ENCODE data around the gene TMC4.
"Not testable (repeated sequence)": the region's sequence is repeated elsewhere in the genome, so short reads cannot be mapped to it uniquely, and the experiment has no call there.

Gene TMC4

DNA sequence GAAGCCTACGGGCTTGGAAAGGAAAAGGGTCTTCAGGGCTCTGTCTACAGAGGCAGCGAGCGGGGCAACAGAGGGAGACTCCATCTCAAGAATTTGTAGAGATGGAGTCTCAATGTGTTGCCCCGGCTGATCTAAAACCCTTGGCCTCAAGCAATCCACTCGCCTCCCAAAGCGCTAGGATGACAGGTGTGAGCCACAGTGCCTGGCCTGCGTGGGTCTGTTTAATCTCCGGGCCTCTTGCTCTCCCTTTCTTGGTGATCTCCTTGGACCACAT lies 35.8 kb upstream of the TMC4 start:
- DNase-seq (ENCODE audit: insufficient read length, low spot score) (no peak), FAIRE-seq (no peak)
- no peak for TF ChIP-seq POLR2A (IDR thresholded peaks at IDR 0.05; ENCODE audit: low read depth, low read length)

DNA sequence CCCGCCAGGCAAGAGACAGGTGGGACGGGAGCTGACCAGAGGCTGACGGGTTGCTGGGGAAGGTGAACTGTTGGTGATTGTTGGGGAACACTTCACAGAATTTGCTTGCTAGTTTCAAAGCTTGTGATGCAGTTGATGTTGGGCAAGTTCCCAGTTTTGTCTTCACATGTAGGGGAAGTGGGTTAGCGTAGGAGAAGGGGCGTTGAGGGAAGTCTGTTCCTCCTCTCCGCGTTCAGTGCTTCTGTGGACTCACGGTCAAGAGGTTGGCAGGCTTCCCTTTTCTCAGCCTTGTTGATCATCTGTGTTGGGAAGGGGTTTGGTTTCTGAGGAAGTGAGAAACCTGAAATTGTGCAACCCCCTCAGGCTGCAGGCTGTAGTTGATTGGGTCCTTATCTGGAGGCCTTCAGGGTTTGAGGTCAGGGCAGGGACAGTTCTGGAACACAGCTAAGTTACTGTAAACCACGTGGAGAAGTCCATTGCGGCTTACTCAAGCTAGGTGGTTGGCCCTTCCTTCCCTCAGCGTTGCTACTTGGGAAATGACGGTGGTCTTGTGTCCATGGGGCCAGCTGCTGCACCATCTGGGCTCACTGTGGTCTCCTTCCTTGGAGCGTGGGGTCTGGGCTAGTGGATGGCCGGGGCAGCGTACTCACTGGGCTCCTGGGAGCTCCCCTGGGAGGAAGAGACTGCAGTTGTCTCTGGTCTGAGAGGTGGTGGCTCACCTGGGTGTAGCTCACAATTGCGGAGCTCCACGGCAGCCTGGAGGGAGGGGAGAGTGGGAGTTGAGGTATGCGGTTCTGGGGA lies 35.2 kb upstream of the TMC4 start:
- FAIRE-seq (no peak), DNase-seq (ENCODE audit: insufficient read length, low spot score) (no peak)
- no peak for TF ChIP-seq POLR2A (IDR thresholded peaks at IDR 0.05; ENCODE audit: low read depth, low read length)

DNA sequence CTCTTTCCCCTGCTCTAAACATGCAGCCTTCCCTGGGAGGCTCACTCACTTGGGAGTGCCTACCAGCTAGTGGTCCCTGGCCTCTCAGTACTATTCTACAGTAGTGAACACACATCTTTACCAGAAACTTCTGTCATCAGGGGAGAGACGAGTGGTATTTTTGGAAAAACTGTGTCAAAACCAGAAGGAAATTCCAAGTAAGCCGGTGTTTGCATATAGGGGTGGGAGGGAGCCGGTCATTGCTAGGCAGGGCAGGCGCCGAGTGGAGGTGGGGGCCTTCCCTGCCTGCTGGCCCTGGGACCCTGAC lies 34.7 kb upstream of the TMC4 start:
- DNase-seq (ENCODE audit: insufficient read length, low spot score) (no peak), FAIRE-seq (no peak)
- TF ChIP-seq POLR2A (IDR thresholded peaks at IDR 0.05; ENCODE audit: low read depth, low read length): no peak

DNA sequence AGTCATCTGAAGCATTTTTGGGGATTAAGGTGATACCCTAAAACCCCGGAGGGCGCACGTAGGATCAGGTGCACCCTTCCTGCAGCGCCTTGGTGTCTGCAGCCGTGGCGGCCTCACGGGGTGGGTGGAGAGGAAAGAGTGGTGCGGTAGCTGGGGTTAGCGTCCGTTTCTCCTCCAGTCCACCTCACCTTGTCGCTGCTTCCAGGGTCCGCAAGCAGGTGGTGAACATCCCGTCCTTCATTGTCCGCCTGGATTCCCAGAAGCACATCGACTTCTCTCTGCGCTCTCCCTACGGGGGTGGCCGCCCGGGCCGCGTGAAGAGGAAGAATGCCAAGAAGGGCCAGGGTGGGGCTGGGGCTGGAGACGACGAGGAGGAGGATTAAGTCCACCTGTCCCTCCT lies 34.2 kb upstream of the TMC4 start:
- not testable (repeated sequence) for DNase-seq (ENCODE audit: insufficient read length, low spot score); FAIRE-seq

DNA sequence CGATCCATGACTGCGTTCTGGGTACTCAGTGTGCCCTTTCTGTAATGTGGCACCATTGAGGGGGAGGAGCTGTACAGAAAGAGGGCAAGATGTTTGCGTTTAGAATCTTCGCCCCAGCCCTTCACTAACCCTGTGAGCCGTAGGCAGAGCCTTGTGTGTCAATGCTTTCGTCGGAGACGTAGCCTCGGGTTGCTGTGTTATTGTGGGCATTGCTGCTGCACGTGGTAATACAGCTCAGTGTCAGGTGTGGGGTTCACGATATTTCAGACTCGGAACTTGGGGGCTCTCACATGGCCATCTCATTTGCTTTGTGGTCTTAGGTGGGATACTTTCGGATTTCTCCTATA lies 33.8 kb upstream of the TMC4 start:
- FAIRE-seq: no peak
- no peak for DNase-seq (ENCODE audit: insufficient read length, low spot score)
- no peak for TF ChIP-seq POLR2A (IDR thresholded peaks at IDR 0.05; ENCODE audit: low read depth, low read length)

DNA sequence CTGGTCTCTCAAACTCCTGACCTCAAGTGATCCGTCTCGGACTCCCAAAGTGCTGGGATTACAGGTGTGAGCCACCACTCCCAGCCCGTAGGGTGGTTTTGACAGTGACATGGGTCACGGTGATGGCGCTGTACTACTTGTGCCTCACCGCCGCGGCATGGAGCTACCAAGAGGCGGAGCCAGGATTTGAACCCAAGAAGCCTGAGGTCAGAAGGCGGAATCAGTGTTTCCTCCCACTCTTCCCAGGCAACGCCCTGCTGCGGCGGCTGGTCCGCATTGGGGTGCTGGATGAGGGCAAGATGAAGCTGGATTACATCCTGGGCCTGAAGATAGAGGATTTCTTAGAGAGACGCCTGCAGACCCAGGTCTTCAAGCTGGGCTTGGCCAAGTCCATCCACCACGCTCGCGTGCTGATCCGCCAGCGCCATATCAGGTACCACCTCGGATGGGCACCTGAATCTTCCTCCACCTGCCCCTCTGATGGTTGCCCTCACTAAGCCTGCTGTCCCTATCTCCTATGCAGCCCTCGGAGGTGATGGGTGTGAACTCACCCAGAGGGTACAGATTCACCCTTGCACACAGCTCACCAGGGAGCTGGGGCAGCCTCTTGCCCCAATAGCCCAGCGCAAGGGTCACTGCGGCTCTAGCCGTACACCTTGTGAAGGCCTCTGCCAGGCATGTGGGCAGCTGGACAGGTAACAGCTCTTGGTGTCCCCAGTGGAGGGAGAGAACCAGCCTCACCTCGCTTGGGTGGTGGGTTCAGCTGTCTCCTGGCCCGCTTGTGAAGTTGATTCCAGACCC lies 33.3 kb upstream of the TMC4 start:
- TF ChIP-seq POLR2A (IDR thresholded peaks at IDR 0.05; ENCODE audit: low read depth, low read length): no peak
- DNase-seq (ENCODE audit: insufficient read length, low spot score) (no peak), FAIRE-seq (no peak)

DNA sequence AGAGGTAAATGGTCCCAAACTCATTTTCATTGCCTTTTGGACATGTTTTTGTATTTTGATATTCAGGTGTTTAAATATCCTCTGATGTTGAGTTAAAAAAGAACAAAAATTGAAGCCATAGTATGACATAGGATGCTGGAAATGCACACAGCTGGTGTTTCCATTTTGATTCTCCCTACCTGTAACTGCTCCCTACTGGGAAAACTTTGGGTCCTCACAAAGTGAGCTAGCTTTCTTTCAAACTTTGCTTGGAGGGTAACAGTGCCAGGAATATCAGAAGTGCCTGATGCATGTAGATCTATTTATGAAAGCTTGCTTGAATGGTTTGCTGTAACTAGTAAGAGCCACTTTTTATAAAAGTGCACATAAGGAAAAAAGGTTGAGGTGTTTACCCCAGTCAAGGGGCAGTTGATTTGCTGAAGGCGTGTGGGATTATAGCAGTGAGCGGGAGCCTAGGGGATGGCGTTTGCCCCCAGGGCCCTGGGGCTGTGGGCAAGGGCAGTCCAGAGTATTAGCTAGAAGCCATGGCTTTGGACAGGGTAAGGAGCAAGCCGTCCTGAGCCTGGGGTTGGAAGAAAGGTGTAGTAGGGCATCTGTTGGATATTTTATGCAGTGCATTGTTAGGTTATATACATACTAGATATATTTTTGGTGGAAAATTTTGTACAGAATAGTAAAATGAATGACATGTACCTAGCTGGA lies 32.0 kb upstream of the TMC4 start:
- no peak for TF ChIP-seq POLR2A (IDR thresholded peaks at IDR 0.05; ENCODE audit: low read depth, low read length)
- no peak for DNase-seq (ENCODE audit: insufficient read length, low spot score)
- FAIRE-seq: no peak

DNA sequence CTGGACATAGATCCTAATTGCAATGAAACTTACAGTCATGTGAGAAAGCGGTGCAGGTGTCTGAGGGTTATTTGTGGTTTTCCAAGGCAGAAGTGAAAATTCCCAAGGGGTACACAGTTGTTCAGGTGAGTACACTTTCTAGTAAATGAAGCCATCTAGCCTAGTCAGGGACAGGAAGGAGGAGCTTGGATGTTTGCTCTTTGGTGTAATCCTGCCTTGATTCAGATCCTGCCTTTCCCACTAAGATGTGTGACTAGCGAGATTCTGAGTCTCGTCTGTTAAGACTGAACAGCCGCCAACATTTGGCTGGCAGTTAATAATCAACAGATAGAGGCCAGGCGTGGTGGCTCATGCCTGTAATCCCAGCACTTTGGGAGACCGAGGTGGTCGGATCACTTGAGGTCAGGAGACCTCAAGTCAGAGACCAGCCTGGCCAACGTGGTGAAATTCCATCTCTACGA lies 30.2 kb upstream of the TMC4 start:
- no peak for FAIRE-seq
- no peak for TF ChIP-seq POLR2A (IDR thresholded peaks at IDR 0.05; ENCODE audit: low read depth, low read length)
- no peak for DNase-seq (ENCODE audit: insufficient read length, low spot score)

DNA sequence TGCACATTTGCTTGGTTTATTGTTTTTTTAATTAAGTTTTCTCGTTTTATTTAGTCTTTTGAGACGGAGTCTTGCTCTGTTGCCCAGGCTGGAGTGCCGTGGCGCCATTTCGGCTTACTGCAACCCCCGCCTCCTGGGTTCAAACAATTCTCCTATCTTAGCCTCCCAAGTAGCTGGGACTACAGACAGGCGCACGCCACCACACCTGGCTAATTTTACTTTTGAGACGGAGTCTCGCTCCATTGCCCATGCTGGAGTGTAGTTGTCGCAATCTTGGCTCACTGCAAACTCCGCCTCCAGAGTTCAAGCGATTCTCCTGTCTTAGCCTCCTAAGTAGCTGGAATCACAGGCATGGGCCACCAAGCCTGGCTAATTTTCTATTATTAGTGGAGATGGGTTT lies 29.0 kb upstream of the TMC4 start:
- no peak for TF ChIP-seq POLR2A (IDR thresholded peaks at IDR 0.05; ENCODE audit: low read depth, low read length)
- FAIRE-seq (no peak), DNase-seq (ENCODE audit: insufficient read length, low spot score) (no peak)

DNA sequence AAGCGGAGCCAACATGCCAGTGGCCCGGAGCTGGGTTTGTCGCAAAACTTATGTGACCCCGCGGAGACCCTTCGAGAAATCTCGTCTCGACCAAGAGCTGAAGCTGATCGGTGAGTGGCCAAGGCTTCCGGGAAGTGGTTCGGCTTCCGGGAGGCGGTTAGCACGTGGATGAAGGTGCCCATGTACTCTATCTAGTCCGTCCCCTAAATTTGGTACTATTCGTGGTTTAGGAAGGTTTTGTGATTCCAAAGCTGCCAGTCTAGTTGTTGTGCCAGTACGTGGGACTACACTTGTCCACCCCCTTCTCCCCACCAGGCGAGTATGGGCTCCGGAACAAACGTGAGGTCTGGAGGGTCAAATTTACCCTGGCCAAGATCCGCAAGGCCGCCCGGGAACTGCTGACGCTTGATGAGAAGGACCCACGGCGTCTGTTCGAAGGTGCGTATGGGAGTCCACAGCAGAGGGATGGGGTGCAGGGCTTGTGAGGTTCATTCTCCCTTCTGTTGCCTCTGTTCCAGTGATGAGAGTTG lies 28.3 kb upstream of the TMC4 start:
- no peak for TF ChIP-seq POLR2A (IDR thresholded peaks at IDR 0.05; ENCODE audit: low read depth, low read length)
- FAIRE-seq: no peak
- no peak for DNase-seq (ENCODE audit: insufficient read length, low spot score)

DNA sequence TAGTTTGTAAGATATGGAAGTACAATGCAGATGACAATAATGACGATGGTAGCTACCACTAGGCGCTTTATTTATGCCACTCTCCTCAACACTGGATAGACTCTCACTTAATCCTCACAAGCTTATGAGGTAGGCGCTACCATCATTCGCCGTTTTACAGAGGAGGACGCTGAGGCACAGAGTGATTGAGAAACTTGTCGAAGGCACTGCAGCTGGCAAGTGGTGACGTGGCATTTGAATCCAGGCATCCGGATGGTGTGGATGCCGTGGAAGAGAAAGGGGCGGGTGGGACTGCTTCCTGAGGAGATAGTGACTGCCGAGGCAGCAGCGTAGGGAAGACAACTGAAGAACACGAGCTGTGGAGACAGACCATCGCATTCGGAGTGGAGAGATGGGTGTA lies 26.4 kb upstream of the TMC4 start:
- FAIRE-seq: no peak
- TF ChIP-seq POLR2A (IDR thresholded peaks at IDR 0.05; ENCODE audit: low read depth, low read length): no peak
- no peak for DNase-seq (ENCODE audit: insufficient read length, low spot score)

DNA sequence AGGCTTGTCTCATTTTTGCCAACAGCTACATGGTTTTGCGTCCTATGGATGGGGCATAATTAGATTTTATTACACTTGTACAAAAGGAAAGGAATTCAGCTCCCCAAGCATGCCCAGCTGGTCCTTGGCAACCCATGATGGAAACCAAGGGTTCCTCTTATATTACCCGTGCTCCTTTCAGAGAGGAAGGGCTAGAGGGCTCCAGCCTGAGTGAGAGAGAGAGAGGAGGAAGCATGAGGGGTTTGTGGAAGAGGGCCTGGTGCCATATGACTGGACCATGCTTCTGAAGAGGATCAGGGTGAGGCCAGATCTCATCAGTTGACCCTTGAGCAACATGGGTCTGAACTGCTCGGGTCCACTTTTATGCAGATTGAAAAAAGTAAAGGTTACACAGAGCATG lies 24.2 kb upstream of the TMC4 start:
- FAIRE-seq (no peak), DNase-seq (ENCODE audit: insufficient read length, low spot score) (no peak)
- TF ChIP-seq POLR2A (IDR thresholded peaks at IDR 0.05; ENCODE audit: low read depth, low read length): no peak

DNA sequence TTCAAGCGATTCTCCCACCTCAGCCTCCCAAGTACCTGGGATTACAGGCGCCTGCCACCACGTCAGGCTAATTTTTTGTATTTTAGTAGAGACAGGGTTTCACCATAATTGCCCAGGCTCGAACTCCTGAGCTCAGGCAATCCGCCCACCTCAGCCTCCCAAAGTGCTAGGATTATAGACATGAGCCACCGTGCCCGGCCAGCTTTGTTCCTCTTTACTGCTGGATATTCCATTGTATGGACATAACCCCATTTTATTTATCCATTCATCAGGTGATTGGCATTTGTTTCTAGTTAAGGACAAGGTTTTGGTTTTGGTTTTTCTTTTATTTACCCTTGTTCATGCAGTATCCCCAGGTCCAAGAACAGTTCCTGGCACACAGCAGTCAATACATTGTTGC lies 23.6 kb upstream of the TMC4 start:
- FAIRE-seq: no peak
- TF ChIP-seq POLR2A (IDR thresholded peaks at IDR 0.05; ENCODE audit: low read depth, low read length): no peak

DNA sequence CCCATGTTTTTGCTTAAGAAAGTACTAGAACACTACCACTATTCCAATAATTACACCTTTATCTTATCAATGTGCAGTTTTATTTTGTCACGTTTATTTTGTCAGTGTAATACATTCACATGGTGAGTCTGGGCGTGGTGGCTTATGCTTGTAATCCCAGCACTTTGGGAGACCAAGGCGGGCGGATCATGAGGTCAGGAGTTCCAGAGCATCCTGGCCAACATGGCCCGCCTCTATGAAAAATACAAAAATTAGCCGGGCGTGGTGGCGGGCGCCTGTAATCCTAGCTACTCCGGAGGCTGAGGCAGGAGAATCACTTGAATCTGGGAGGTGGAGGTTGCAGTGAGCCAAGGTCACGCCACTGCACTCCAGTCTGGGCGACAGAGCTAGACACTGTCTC lies 21.5 kb upstream of the TMC4 start:
- DNase-seq (ENCODE audit: insufficient read length, low spot score); FAIRE-seq: not testable (repeated sequence)

More for the DNA sequence above, 23.6 kb upstream of the TMC4 start:
- no peak for DNase-seq (ENCODE audit: insufficient read length, low spot score)

DNA sequence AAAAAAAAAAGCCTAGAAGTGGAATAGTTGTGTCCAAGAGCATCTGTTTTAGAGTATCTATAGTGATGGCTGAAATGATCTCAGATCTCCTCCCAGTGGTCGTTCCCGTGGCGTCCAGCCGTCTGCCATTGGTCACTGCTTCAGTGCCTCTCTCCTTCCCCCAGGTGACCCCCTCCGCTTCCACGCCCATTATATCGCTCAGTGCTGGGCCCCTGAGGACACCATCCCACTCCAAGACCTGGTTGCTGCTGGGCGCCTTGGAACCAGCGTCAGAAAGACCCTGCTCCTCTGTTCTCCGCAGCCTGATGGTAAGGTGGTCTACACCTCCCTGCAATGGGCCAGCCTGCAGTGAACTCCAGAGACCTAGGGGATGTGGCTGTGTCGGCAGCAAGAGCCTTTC lies 20.1 kb upstream of the TMC4 start:
- no peak for TF ChIP-seq POLR2A (IDR thresholded peaks at IDR 0.05; ENCODE audit: low read depth, low read length)
- DNase-seq (ENCODE audit: insufficient read length, low spot score) (no peak), FAIRE-seq (no peak)

All from H54 (cell line).